Lung (tissue), 12 donors: ENCODE measurements around the gene SCN10A. TPM values are rescaled to one million over a fixed set of nuclear protein-coding genes. Genes with fewer than 3 reads are reported as not detected.

Source experiments
- ATAC-seq: fragments of 200-7000 bp; cut with Tn5 transposase; one replicate; pipeline ENCODE4 v1.9.1; 2020; ENCODE audit warnings: moderate number of reproducible peaks; ENCODE audit not compliant: insufficient read depth, low FRiP score
- DNase-seq, 3 donors: peaks; one replicate each; pipeline ENCODE4 v3.0.0-alpha.2; 2013 to 2017
- H3K27ac ChIP-seq, 2 donors: one replicate each; pipeline ENCODE4 v1.5.1; 2013; ENCODE audit warnings: mild to moderate bottlenecking in 2 of 2, moderate library complexity in 2 of 2, control low read depth in 1 of 2, inconsistent platforms in 1 of 2, low read depth in 1 of 2, low read length in 1 of 2
- H3K27me3 ChIP-seq, 3 donors: one replicate each; pipeline ENCODE4 v1.5.1; 2013; ENCODE audit warnings: low read length in 2 of 3; ENCODE audit not compliant: control insufficient read depth in 3 of 3, insufficient read depth in 3 of 3
- H3K36me3 ChIP-seq, 4 donors: one replicate each; pipeline ENCODE4 v1.5.1; 2013; ENCODE audit warnings: low read length in 4 of 4, mild to moderate bottlenecking in 1 of 4, moderate library complexity in 1 of 4; ENCODE audit not compliant: control insufficient read depth in 4 of 4, insufficient read depth in 4 of 4
- H3K4me1 ChIP-seq, 5 donors: one replicate each; pipeline ENCODE4 v1.5.1; 2013; ENCODE audit warnings: low read length in 5 of 5, mild to moderate bottlenecking in 2 of 5, moderate library complexity in 1 of 5; ENCODE audit not compliant: control insufficient read depth in 5 of 5, insufficient read depth in 5 of 5
- H3K4me3 ChIP-seq: one replicate; pipeline ENCODE4 v1.5.1; 2013; ENCODE audit warnings: mild to moderate bottlenecking, control low read depth, moderate library complexity
- H3K9ac ChIP-seq, 2 donors: one replicate each; pipeline ENCODE4 v1.5.1; 2013; ENCODE audit warnings: low read length in 2 of 2, control low read depth in 1 of 2; ENCODE audit not compliant: insufficient read depth in 1 of 2
- H3K9me3 ChIP-seq, 4 donors: one replicate each; pipeline ENCODE4 v1.5.1; 2013; ENCODE audit warnings: low read length in 3 of 4, mild to moderate bottlenecking in 1 of 4, moderate library complexity in 1 of 4; ENCODE audit not compliant: control insufficient read depth in 4 of 4, insufficient read depth in 3 of 4
- WGBS, 2 donors: extraction: QIAGEN DNeasy Blood & Tissue Kit; methylation state at CpG; one replicate each; pipeline ENCODE4 v1.1.7; 2013; 5-methylcytosine and 5-hydroxymethylcytosine counted together
- polyA plus RNA-seq, 2 donors: library from polyadenylated mRNA; stranded (reverse); fragments of 200-250 nt; gene quantifications; one replicate each; pipeline ENCODE4 v1.2.1, GENCODE V29; 2013
- total RNA-seq, 2 donors: library from RNA; depleted of rRNA in 1 of 2; stranded (reverse); fragments of >200 nt in 1 of 2; gene quantifications; one replicate each; pipeline ENCODE4 v1.2.1, GENCODE V29; 2014 to 2021
- TF ChIP-seq, protein P1 (sequence below): IDR thresholded peaks from 2 replicates; pipeline ENCODE4 v1.5.1; 2012; ENCODE audit warnings: mild to moderate bottlenecking; ENCODE audit errors: control extremely low read depth, extremely low read depth
- donor health status: control.
- donor health status: control.
- donor health status: Bipolar disorder and iron deficiency.
- donor health status: healthy.
- donor health status: DM: yes; HTN: yes; CAD: no.

SCN10A gene
- total and polyA plus RNA-seq, 4 donors: not detected

DNA sequence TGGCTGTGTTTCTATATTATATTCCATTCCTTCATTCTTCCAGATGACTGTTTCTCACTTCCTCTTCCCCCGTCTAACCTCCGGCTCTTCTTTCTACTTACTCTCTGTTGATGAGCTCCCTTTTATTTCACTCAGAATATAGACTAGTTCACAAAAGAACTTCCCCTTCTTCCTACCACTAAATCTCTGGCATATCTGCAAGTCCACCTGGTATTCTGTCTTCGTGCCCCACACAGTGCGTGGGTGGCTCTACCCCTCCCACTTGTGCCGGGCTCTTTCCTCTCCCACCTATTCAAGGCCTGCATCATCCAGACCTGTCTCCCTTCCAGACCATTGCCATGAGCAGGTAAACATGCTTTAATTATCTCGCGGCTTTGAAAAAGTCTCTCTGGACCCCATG lies 73.0 kb downstream of the SCN10A start:
- ATAC-seq (no peak), DNase-seq (no peak)
- TF ChIP-seq, protein P1, sequence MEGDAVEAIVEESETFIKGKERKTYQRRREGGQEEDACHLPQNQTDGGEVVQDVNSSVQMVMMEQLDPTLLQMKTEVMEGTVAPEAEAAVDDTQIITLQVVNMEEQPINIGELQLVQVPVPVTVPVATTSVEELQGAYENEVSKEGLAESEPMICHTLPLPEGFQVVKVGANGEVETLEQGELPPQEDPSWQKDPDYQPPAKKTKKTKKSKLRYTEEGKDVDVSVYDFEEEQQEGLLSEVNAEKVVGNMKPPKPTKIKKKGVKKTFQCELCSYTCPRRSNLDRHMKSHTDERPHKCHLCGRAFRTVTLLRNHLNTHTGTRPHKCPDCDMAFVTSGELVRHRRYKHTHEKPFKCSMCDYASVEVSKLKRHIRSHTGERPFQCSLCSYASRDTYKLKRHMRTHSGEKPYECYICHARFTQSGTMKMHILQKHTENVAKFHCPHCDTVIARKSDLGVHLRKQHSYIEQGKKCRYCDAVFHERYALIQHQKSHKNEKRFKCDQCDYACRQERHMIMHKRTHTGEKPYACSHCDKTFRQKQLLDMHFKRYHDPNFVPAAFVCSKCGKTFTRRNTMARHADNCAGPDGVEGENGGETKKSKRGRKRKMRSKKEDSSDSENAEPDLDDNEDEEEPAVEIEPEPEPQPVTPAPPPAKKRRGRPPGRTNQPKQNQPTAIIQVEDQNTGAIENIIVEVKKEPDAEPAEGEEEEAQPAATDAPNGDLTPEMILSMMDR: no peak
- WGBS, 2 donors: 46 to 57% methylated on average over 7 of the region's 7 CpGs
- peaks cover 0 to 4% (median 0%) of the 10 kb centered on the region in 4 donors for H3K9me3 ChIP-seq
- no peak overlapping the region for H3K27ac ChIP-seq
- no peak overlapping the region for H3K9ac ChIP-seq
- H3K36me3 ChIP-seq: no peaks in the 10 kb centered on the region
- H3K27me3 ChIP-seq: no peaks in the 10 kb centered on the region
- H3K4me3 ChIP-seq: no peak overlapping the region
- peaks cover 0 to 2% (median 0%) of the 10 kb centered on the region in 5 donors for H3K4me1 ChIP-seq

DNA sequence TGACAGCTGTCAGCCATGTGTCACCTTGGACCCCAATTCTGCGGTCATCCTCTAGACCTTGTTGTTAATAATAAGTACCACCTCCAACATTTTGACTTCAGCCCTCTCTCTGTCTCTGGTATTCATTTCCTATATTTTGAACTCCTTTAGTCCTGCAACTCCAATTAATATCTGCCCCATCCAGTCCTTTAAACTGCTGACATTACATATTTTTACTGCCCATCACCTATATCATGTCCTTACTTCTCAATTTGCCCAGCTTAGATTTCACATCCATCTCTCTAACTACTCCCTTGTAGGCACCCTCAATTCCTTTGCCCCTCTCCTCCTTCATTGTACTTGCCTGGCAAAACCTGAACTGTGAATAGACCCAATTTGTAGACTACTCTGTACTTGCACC lies 73.5 kb downstream of the SCN10A start:
- Histone ChIP-seq H3K4me1 (peaks cover 0 to 2% (median 0%) of the 10 kb centered on the region in 5 donors), H3K9ac (no peak overlapping the region), H3K27me3 (no peaks in the 10 kb centered on the region), H3K36me3 (no peaks in the 10 kb centered on the region), H3K9me3 (peaks cover 0 to 4% (median 0%) of the 10 kb centered on the region in 4 donors), H3K27ac (no peak overlapping the region), H3K4me3 (no peak overlapping the region)
- 100% methylated on average over 1 of the region's 1 CpG for WGBS, 2 donors
- TF ChIP-seq, protein P1: no peak
- no peak for ATAC-seq
- DNase-seq: no peak

DNA sequence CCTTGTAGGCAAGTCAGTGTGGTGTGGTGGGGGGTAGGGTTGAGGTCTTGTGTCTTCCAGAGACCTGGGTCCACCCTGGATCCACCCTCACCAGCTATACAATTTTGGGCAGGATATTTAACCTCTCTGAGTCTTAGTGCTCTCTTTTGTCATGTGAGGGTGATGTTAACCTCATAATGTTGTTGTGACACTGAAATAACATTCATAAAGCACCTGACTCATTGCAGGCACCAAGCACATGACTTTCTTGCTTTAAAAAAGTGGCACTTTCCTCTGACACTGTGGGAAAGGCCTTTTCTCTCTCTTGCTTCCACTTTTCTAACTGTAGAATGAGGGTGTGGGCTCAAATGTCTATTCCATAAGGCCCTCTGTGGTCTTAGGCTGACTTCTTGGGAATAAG lies 75.5 kb downstream of the SCN10A start:
- Histone ChIP-seq H3K4me3 (no peak overlapping the region), H3K27ac (no peak overlapping the region), H3K9me3 (peaks cover 0 to 4% (median 0%) of the 10 kb centered on the region in 4 donors), H3K4me1 (peaks cover 0 to 2% (median 0%) of the 10 kb centered on the region in 5 donors), H3K36me3 (no peaks in the 10 kb centered on the region), H3K27me3 (no peaks in the 10 kb centered on the region), H3K9ac (no peak overlapping the region)
- TF ChIP-seq, protein P1: no peak
- DNase-seq: no peak
- ATAC-seq: no peak

DNA sequence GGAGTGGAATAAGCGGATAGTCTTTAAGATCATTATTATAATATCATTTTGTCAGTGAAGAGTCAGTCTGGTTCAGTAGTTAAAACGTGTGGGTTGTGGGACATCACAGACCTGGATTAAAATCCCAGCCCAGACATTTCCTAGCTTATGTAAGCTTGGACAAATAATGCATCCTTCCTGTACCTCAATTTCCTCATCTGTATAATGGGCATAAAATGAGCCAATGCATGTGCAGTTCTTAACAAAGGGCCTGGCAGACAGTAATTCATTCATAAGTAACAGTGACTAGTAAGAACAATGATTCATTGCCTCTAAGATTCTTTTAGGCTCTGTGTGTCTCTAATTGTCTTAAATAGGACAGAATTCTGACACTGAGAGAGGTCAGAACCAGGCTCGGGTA lies 76.1 kb downstream of the SCN10A start:
- ATAC-seq: no peak

More for the DNA sequence above, 76.1 kb downstream of the SCN10A start:
- Histone ChIP-seq H3K27ac (no peak overlapping the region), H3K4me3 (no peak overlapping the region), H3K27me3 (no peaks in the 10 kb centered on the region), H3K36me3 (no peaks in the 10 kb centered on the region), H3K4me1 (peaks cover 0 to 2% (median 0%) of the 10 kb centered on the region in 5 donors), H3K9ac (no peak overlapping the region), H3K9me3 (peaks cover 0 to 4% (median 0%) of the 10 kb centered on the region in 4 donors)
- WGBS, 2 donors: 70 to 87% methylated on average over 3 of the region's 3 CpGs
- no peak for DNase-seq
- TF ChIP-seq, protein P1: no peak
